Activated CD8-positive, alpha-beta memory T cell treated with anti-CD3 and anti-CD28 coated beads for 4 hours (primary cell): ENCODE measurements around the gene ZNF311.
A peak's percentile ranks its signal among the peaks of the same experiment; 100 is the strongest.
"Not testable (repeated sequence)": the region's sequence is repeated elsewhere in the genome, so short reads cannot be mapped to it uniquely, and the experiment has no call there.

ENCODE experiments used
- DNase-seq, 2 donors: peaks; one replicate each; pipeline ENCODE4 v3.0.0-alpha.2; 2020; ENCODE audit warnings: low read depth in 2 of 2

The ZNF311 gene

GRCh38 chr6:28982476-28983266 is 22.4 kb downstream of the ZNF311 start:
- no peak for DNase-seq

- DNase-seq, result peak; percentile 55 to 56
Measured at GRCh38 chr6:28981833-28982475, 23.2 kb downstream of the ZNF311 start.

DNA sequence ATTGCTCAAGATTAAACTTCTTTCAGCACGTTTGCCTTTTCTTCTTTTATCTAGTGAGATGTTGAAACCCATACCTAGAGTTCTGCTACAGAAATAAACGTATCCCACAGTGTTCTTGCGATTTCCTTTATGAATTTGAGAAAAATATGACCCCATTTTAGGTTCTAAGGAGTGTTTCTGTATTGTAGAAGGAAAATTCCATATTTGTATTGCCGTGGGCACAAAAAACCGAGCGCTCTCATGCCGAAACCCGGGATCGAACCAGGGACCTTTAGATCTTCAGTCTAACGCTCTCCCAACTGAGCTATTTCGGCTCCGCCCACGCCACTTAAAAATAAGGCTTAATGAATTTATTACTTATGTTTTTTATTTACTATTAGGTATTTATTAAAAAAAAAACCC is 23.7 kb downstream of the ZNF311 start:
- DNase-seq, result peak; percentile 35 to 59

- no peak for DNase-seq
Measured at GRCh38 chr6:28980852-28981430, 24.2 kb downstream of the ZNF311 start.

- DNase-seq, result no peak
Measured at GRCh38 chr6:28980137-28980851, 24.8 kb downstream of the ZNF311 start.

DNA sequence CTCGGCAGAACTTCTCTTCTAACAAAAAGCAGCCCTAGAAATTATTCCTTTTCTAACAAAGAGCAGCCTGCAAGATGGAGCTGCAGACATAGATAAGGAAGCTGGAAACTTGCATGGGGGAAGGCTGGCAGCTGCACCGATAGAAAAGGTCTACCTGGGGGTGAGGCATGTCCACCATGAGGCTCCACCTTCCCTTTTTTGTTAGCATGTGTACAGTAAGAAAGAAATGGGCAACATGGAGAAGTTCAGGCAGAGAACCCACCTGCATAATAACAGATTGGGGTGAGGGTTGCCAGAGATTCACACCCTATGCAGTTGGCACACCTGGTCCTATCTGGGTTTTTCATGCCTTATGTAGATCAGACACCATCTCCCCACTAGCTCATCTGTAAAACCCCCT is 25.4 kb downstream of the ZNF311 start:
- no peak for DNase-seq

DNA sequence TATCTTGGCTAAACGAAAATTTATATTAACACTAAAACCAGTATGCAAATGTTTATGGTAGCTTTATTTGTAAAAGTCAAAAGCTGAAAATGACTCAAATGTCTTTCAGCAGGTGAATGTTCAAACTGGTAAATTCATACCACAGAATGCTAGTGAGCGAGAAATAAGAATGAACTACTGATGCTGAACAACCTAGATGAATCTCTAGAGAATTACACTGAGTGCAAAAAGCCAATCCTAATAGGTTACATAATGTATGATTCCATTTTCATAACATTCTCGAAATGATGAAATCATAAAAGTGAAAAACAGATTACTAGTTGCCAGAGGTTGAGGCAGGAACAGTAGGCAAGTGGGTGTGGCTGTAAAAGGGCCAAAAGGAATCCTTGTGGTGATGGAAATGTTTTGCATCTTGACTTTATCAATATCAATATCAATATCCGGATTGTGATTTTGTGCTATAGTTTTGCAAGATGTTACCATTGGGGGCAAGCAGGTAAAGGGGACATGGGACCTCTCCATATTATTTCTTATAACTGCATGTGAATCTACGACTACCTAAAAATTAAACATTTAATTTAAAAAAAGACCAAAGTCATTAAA is 26.1 kb downstream of the ZNF311 start:
- no peak for DNase-seq

DNA sequence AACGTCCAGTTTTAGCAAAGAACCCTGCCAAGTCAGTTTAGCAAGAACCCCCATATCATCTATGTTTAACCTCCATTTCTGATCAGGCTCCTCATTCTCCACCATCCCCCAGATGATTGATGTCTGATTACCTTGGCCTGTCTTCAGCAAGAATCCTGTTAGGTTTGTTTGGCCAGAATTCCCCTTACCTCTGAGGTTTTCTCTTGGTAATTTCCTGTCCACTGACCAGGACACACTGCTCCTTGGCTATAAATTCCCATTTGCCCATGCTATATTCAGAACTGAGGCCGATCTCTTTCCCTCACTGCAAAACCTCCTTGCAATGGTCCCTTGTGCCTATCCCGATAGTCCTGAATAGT is 27.0 kb downstream of the ZNF311 start:
- DNase-seq, result no peak

- DNase-seq, result no peak
Measured at GRCh38 chr6:28977341-28978132, 27.6 kb downstream of the ZNF311 start.

- no peak for DNase-seq
Measured at GRCh38 chr6:28976677-28977076, 28.4 kb downstream of the ZNF311 start.

GRCh38 chr6:28974505-28974904 is 30.6 kb downstream of the ZNF311 start:
- DNase-seq, result no peak

DNA sequence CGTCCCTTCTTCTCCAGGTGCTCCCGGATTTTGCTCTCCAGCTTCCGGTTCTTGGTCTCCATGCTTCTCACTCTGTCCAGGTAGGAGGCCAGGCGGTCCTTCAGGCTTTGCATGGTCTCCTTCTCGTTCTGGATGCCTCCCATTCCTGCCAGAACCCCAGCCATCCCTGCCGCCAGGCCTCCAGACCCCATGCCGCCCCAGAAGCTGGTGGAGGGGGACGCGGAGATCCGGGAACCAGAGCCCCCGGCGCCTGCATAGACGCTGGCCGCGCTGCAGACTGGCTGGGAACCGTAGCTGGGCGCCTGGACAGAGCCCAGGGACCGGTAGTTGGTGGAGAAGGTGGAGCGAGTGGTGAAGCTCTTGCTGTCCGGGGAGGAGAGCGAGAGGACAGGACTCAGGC is 35.1 kb downstream of the ZNF311 start:
- DNase-seq, result not testable (repeated sequence)

DNA sequence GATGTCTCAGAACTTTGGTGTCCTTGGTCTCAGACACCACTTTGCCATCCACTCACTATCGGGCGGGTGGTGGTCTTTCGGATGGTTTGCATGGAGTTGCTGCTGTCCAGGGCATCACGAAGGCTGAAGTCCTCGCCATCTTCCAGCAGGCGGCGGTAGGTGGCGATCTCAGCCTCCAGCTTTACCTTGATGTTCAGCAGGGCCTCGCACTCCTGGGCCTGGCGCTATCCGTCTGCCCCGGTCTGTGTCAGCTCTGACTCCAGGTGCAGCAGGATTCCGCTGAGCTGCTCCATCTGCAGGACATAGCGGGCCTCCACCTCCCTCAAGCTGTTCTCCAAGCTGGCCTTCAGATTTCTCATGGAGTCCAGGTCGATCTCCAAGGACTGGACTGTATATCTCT is 36.0 kb downstream of the ZNF311 start:
- DNase-seq, result no peak

DNA sequence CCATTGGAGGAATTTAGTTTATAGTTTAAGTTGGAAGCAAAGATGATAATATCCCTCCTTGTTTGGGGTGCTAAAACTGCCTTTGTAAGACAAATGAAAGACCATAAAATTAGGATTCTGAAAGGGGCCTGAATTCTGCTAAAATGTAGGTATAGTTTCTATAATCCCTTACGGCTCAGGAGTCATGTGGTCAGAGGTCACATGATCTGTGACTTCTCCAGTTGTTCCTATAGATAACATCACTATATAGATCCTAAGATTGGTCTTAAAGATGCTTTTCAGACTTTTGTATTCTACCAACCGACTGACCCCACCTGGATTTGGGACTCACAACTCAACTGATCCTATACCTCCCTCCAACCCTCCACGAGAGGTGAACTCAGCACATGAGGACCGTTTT is 36.6 kb downstream of the ZNF311 start:
- DNase-seq, result no peak

DNA sequence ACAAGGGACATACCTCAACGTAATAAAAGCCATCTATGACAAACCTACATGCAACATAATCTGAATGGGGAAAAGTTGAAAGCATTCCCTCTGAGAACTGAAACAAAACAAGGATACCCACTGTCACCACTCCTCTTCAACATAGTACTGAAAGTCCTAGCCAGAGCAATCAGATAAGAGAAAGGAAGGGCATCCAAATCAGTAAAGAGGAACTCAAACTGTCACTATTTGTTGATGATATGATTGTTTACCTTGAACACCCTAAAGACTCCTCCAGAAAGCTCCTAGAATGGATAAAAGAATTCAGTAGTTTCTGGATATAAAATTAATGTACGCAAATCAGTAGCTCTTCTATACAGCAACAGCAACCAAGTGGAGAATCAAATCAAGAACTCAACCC is 39.4 kb downstream of the ZNF311 start:
- DNase-seq, result no peak

- no peak for DNase-seq
Measured at GRCh38 chr6:28960846-28961500, 44.1 kb downstream of the ZNF311 start.

DNA sequence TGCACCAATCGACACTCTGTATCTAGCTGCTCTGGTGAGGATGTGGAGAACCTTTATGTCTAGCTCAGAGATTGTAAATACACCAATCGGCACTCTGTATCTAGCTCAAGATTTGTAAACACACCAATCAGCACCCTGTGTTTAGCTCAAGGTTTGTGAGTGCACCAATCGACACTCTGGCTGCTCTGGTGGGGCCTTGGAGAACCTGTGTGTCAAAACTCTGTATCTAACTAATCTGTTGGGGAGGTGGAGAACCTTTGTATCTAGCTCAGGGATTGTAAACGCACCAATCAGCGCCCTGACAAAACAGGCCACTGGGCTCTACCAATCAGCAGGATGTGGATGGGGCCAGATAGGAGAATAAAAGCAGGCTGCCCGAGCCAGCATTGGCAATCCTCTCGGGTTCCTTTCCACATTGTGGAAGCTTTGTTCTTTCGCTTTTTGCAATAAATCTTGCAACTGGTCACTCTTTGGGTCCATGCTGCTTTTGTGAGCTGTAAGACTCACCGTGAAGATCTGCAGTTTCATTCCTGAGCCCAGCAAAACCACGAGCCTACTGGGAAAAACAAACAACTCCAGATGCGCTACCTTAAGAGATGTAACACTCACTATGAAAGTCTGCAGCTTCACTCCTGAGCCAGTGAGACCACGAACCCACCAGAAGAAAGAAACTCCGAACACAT is 46.4 kb downstream of the ZNF311 start:
- DNase-seq, result not testable (repeated sequence)

GRCh38 chr6:28957795-28958314 is 47.3 kb downstream of the ZNF311 start:
- DNase-seq, result not testable (repeated sequence)

DNA sequence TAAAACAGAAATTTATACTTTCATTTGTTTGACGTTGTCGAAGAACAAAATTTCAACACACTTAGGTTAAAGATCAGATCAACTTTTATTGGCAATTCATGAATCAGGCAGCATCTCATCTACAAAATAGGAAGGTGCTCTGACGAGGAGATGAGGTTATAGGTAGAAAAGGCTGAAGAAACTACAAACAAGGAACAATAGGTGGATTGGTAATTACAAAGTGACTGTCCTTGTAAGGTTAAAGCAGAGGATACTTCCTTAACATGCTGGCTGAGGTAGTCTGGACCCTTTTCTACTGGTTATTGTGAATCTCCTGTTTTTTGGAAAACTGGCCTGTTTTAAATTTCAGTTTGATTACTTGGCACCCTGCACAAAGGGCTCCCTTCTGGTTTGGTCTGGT is 48.8 kb downstream of the ZNF311 start:
- no peak for DNase-seq
